ENCODE data around the gene FOXJ3. TPM values are rescaled to one million over a fixed set of nuclear protein-coding genes. Genes with fewer than 3 reads are reported as not detected.

Gene FOXJ3
- total RNA-seq, 1 donor: 34.5 TPM

DNA sequence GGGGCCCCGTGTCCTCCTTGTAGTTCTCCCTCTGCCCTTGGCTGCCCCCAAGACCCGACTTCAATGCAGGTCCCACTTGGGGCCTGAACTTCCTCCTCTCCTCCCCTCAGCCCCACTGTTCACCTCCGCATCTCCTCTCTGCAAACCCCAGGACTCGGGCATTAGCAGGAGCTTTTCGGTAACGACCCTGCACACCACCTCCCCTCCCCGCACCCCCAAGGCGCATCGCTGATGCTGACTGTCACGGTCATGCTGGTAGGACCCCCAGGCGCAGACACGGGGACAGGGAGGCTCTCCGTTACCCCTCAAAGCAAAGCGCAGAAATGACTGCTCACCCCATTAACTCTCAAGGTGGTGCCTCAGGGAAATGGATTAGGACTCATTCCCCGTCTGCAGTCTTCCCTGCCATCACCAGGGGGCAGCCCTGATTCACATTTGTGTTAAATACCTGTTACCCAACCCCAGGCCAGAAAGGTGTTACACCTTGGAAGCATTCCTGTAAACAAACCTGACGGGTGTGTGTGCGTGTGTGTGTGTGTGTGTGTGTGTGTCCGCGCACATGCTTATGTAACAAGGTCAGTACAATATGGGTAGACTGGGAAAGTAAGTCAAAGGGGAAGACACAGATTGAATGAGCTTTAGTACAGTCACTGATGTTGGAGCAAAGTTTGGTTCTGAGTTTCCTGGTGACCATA, 188.3 kb downstream of the FOXJ3 start:
- DNase-seq (ENCODE audit: low read depth): peak; percentile 53
- H3K4me3 ChIP-seq (ENCODE audit: low read depth, low read length): no peak overlapping the region
- TF ChIP-seq, protein P1, sequence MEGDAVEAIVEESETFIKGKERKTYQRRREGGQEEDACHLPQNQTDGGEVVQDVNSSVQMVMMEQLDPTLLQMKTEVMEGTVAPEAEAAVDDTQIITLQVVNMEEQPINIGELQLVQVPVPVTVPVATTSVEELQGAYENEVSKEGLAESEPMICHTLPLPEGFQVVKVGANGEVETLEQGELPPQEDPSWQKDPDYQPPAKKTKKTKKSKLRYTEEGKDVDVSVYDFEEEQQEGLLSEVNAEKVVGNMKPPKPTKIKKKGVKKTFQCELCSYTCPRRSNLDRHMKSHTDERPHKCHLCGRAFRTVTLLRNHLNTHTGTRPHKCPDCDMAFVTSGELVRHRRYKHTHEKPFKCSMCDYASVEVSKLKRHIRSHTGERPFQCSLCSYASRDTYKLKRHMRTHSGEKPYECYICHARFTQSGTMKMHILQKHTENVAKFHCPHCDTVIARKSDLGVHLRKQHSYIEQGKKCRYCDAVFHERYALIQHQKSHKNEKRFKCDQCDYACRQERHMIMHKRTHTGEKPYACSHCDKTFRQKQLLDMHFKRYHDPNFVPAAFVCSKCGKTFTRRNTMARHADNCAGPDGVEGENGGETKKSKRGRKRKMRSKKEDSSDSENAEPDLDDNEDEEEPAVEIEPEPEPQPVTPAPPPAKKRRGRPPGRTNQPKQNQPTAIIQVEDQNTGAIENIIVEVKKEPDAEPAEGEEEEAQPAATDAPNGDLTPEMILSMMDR (IDR thresholded peaks at IDR 0.05; ENCODE audit: insufficient read depth, low read depth, low read length): peak; percentile 91

DNA sequence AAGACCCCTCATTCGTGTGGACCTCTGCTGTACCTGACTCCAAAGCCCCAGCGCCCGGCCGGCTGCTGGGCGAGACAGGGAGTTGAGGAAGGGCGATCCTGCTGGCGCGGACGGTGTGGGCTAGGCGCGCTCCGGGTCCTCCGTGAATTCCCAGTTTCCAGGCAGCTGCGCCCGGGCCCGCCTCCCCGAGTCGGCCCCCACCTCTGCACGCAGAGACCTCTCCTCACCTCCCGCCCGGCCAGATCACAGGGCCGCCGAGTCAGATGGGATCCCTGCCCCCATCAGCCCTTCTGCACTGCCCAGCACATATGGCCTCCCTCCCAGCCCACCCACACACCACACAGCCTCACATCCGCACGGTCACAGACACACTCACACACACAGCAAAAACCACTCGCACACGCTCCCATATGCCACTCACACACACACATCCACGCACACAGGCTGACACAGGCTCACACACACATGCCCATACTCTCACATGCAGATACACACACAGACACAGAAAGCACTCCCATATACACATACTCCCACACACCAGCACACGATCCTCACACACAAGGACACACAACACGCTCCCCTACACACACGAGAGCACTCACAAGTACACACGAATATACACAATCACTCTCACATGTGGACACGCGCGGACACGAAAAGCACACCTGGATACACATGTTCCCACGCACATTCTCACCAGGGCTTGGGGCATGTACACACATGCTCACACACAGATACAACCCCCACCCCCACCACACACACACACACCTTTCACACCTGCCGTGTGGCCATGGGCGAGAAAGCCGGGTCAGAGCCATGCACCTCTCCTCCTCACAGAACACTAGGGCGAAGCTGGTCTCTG, 189.0 kb downstream of the FOXJ3 start:
- no peak for DNase-seq (ENCODE audit: low read depth)
- H3K4me3 ChIP-seq (ENCODE audit: low read depth, low read length): no peak overlapping the region
- TF ChIP-seq, protein P1 (IDR thresholded peaks at IDR 0.05; ENCODE audit: insufficient read depth, low read depth, low read length): no peak

DNA sequence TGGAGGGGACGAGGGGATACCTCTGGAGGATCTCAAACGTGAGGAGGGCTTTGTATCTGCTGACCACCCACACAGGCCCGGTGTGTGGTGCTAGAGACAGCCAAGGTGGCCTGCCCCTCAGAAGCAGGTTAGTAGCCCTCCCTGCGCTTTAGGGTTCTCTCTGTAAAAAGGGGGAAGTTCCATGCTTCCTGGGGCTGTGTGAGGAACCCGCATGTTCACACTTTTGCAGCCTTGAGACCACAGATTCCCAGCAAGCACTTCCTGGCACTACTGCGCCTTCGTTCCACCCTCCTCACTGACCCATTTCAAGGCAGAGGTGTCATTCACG, 189.7 kb downstream of the FOXJ3 start:
- no peak overlapping the region for H3K4me3 ChIP-seq (ENCODE audit: low read depth, low read length)
- TF ChIP-seq, protein P1 (IDR thresholded peaks at IDR 0.05; ENCODE audit: insufficient read depth, low read depth, low read length): no peak
- DNase-seq (ENCODE audit: low read depth): no peak

DNA sequence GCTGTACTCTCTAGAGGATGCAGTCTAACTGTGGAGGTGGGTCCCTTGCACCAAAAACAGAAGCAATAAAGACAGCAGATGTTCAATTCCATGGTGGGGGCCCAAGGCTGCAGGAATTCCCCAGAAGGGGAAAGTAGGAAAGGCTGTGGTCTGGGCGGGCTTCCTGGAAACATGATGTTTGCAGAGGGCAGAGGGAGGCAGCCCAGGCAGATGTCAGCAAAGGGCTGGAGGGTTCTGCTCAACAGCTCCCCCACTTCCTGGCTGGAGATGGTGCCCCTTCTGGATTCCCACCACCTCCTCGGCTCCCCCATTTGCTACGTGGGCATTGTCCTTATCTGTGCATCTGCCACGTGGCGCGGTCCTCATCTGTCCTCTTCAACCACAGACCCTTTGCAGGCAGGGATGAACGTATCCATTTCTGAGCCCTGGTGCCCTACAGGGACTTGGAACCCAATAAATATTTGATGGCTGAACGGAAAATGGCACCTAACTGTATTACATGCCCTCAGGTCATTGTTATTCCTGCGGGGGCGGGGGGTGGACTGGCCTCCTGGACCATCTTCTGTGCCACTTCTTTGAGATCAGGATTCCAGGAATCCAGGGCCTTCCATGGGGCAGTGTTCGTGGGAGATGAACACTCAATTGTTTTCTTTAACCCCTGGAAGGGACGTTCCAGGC, 190.2 kb downstream of the FOXJ3 start:
- H3K4me3 ChIP-seq (ENCODE audit: low read depth, low read length): no peak overlapping the region
- no peak for DNase-seq (ENCODE audit: low read depth)
- TF ChIP-seq, protein P1 (IDR thresholded peaks at IDR 0.05; ENCODE audit: insufficient read depth, low read depth, low read length): no peak

DNA sequence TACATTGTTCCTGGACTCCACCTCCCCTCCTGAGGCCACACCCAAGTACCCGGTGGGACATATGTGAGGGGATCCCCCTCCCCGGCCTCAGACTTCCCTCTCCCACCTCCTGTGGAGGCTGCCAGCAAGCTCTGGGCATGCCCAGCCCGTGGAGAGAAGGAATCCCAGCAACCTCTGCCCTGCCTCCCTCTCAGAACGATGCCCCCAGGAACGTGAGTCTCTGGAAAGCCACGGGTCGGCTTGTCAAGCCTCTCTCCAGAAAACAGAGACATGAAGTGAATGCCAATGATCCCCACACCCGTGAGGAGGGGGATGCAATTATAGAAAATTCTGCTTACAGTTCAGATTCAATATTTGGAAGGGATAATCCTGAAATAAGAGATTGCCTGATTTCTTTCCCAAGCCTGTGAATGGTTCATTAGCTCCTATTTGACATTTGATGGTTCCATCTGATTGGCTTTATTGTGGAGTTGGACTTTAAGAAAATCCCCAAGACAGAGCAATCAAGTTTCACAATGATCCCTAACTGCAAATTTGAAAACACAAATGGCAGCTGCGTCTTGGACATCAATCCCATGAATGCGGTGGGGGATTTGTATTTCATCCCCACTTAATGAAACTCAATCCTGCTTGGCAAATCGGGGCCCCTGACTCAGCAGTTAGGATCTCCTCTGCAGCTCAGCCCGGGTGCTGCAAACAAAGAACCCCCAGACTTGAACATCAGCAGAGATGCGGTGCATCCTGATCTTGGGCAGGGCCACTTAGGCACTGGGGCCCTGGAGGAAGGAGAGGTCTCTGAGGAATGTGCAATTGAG, 190.9 kb downstream of the FOXJ3 start:
- no peak overlapping the region for H3K4me3 ChIP-seq (ENCODE audit: low read depth, low read length)
- DNase-seq (ENCODE audit: low read depth): no peak
- TF ChIP-seq, protein P1 (IDR thresholded peaks at IDR 0.05; ENCODE audit: insufficient read depth, low read depth, low read length): no peak

Data from fibroblast of villous mesenchyme (primary cell).